Stimulated activated CD4-positive, alpha-beta T cell treated with anti-CD3 and anti-CD28 coated beads, Interleukin-12 subunit alpha, Interleukin-12 subunit beta, amount 100 ng/mL, for 24 hours (primary cell): ENCODE data around the gene GRB7.
"Not testable (repeated sequence)": the region's sequence is repeated elsewhere in the genome, so short reads cannot be mapped to it uniquely, and the experiment has no call there.

Source experiments
- DNase-seq, 2 experiments: peaks; one replicate each; pipeline ENCODE4 v3.0.0-alpha.2; 2020; ENCODE audit warnings: low read depth in 2 of 2

GRB7 gene

DNA sequence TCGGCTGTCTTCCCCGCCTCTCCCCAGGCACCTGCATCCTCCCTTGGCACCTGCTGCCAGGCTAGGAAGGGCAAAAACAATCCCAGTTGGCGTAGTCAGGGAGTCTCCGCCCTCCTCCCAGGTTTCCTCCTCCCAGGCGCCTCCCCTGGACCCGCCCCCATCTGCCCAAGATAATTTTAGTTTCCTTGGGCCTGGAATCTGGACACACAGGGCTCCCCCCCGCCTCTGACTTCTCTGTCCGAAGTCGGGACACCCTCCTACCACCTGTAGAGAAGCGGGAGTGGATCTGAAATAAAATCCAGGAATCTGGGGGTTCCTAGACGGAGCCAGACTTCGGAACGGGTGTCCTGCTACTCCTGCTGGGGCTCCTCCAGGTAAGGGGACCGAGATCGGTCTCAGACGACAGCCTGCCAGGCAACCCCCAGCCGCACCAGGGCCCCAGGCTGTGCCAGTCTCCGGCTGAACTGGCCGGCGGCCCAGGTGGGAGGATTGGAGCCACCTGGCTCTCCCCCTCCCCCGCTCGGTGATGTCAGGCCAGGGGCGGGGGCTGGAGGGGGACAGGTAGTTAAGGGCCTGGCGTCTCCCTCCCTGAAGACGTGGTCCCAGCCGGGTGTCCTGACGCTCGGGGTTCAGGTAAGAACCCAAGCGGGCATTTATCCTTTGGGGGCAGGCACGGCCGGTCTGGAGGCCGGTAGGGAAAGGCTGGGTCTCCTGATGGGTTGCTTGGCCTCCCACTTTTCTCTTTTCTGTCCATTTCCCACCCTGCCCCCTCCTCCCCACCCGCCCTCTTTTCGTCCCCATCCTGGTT, at the start of gene GRB7:
Gene GRB7, plus strand, starts transcription at position 179 of the 808 bp plus-strand sequence. CDS start 4,364 bp downstream, outside the sequence.
- no peak for DNase-seq

DNA sequence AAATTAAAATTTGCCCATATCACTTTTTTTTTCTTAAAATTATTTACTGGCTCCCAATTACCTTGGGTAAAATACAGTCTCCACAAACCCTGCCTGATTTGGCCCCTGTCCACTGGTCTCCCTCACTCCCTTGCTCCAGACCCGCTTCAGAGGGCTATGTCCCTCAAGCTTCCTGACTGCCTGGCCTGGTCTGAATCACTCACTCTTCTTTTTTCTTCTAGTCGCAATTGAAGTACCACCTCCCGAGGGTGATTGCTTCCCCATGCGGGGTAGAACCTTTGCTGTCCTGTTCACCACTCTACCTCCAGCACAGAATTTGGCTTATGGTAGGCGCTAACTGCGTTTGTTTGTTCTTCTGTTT, 49.3 kb upstream of the GRB7 start:
- DNase-seq, result no peak

DNA sequence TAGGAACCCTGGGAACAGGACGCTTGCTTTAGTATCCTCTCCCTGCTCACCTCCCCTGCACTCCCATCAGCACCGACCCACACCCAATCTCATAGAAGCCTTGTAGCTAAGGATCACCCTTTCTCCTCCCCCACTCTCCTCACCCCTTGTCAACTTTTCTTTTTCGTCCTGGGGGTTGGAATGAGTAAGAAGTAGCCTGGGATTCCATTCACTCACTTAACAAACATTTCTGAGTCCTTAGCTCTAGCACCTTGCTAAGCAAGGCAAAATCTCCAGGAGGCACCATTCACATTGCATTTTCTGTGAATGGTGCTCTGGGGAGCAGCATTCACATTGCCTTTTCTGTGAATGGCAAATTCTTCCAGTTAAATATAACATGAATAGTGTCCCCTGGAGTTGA, 48.8 kb upstream of the GRB7 start:
- no peak for DNase-seq

DNA sequence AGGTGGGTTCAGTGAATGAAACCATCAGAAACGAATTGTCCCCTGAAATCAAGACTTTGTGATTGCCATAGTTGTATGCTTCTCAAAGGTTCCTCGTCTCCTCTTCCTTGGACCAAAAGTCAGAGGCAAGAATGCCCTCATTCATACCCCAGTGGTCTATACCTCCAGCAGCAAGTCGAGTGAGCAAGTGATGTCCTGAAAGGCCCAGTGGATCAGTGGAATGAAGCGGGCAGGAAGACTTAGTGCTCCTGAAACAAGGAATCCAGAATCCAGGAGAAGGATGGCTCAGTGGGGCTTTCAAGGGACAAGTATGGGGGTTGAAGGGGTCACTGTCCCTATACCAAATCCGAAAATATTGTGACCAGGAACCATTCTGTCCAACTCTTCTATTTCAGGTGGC, 43.1 kb upstream of the GRB7 start:
- no peak for DNase-seq

DNA sequence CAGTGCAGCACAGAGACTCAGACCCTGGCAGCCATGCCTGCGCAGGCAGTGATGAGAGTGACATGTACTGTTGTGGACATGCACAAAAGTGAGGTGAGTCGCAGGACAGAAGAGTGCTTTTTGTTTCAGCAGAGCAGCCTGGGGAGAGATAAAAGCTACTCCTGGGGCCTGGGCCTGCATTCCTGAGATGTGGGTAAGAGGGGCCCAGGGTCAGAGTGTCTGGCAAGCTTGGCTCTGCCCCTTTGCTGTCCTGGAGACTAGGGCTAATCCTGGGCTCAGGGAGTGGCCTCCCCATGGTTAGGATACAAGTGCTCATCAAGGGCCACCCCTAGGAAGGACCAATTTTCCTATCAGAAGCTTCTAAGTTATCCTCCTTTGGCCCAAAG, 42.7 kb upstream of the GRB7 start:
- DNase-seq, result no peak

DNA sequence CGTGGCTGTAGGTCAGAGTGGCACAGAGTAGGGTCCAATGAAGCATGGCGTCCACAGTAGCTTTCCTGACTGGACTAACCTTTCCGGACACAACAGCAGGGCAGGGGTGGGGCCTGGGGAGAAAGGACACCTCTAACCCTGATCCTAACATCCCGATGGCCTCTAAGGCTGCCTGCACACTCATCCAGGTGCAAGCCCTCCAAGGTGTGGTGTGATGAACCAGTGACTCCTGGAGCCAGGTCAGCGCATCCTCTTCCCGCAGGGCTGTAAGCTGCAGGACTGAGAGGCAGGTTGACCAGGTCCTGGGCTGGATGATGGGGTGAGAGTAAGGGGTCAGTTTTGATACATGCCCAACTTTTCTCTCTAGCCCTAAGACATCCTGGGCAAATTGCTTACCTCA, 41.0 kb upstream of the GRB7 start:
- DNase-seq, result no peak

DNA sequence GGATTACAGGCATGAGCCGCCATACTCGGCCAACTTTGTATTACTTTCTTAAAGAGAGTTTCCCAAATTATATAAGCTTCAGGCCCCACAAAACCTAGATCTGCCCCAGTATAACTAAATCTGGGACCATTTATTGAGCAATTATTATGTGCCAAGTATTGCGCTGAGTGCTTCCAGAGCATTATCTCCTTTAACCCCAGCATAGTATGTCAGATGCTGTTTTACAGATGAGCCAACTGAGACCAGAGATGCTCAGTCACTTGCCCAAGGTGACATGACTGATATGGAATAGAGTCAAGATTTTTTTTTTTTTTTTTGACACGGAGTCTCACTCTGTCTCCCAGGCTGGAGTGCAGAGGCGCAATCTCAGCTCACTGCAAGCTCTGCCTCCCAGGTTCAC, 39.8 kb upstream of the GRB7 start:
- DNase-seq, result no peak

DNA sequence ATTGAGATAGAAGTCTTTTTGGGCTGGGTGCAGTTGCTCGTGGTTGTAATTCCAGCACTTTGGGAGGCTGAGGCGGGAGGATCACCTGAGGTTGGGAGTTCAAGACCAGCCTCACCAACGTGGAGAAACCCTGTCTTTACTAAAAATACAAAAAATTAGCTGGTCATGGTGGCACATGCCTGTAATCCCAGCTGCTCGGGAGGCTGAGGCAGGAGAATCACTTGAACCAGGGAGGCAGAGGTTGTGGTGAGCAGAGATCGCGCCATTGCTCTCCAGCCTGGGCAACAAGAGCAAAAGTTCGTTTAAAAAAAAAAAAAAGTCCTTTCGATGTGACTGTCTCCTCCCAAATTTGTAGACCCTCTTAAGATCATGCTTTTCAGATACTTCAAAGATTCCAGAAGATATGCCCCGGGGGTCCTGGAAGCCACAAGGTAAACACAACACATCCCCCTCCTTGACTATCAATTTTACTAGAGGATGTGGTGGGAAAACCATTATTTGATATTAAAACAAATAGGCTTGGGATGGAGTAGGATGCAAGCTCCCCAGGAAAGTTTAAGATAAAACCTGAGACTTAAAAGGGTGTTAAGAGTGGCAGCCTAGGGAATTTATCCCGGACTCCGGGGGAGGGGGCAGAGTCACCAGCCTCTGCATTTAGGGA, 38.5 kb upstream of the GRB7 start:
- not testable (repeated sequence) for DNase-seq

DNA sequence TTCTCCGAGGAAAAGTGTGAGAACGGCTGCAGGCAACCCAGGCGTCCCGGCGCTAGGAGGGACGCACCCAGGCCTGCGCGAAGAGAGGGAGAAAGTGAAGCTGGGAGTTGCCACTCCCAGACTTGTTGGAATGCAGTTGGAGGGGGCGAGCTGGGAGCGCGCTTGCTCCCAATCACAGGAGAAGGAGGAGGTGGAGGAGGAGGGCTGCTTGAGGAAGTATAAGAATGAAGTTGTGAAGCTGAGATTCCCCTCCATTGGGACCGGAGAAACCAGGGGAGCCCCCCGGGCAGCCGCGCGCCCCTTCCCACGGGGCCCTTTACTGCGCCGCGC, 38.0 kb upstream of the GRB7 start, which contains the start of gene ERBB2:
Gene ERBB2, plus strand, starts transcription at position 247 of the 330 bp plus-strand sequence. CDS start 175 bp downstream, outside the sequence.
- no peak for DNase-seq

DNA sequence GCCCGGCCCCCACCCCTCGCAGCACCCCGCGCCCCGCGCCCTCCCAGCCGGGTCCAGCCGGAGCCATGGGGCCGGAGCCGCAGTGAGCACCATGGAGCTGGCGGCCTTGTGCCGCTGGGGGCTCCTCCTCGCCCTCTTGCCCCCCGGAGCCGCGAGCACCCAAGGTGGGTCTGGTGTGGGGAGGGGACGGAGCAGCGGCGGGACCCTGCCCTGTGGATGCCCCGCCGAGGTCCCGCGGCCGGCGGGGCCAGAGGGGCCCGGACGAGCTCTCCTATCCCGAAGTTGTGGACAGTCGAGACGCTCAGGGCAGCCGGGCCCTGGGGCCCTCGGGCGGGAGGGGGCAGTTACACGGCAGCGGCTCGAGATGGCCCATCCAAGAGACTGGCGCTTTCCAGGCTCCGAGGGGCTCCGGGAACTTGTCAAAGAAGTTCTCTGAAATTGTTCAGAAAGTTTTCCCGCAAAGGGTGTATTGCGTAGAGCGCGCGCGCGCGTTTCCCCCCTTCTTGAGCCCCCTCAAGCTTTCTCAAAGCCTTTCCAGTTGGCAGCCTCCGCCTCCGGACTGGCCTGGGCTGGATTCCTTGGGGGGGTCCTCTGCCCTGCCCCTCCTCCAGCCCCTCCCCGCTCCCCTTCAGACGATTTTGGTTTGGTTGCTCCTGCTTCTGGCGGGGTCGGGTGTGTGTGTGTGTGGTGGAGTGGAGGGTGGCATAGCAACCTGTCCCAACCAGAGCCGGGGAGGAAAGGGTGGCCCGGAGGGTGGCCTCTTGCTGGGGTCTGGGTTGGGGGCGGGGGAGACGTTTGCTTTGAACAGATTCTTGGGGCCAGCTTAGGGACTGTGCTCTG, 37.4 kb upstream of the GRB7 start:
- no peak for DNase-seq

DNA sequence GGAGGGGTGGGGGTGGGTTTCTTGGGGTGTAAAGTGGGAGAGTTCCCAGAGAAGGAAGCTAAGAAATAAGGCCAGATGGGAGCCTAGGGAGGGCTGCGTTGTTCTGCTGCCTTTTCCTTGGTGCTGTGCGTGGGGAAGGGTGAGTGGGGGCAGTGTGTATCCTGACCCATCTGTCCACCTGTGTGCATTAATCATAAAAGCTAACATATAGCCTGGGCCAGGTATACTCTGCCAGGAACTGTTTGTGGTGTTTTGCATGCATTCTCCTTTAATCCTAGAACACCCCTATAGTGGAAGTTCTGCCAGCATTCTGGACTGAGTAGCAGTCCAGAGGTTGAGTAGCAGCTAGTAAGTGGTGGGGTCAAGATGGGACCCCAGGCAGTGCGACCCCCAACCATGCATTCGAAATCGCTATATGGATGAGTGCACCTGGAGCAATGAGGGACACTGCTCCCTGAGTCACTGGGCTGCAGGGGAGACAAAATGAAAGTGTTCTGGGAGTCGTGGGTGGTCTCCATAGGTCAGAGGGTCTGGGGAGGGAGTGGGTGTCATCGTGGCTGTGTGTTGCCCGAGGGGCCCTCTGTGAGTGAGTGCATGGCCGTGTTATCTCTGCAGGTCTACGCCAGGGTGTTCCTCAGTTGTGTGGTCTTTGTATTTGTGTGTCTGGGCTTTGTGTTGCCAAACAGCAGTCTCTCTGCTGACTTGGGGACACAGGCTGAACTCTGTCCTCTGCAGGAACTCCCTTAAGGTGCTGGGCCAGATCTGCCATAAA, 36.5 kb upstream of the GRB7 start:
- DNase-seq, result no peak

DNA sequence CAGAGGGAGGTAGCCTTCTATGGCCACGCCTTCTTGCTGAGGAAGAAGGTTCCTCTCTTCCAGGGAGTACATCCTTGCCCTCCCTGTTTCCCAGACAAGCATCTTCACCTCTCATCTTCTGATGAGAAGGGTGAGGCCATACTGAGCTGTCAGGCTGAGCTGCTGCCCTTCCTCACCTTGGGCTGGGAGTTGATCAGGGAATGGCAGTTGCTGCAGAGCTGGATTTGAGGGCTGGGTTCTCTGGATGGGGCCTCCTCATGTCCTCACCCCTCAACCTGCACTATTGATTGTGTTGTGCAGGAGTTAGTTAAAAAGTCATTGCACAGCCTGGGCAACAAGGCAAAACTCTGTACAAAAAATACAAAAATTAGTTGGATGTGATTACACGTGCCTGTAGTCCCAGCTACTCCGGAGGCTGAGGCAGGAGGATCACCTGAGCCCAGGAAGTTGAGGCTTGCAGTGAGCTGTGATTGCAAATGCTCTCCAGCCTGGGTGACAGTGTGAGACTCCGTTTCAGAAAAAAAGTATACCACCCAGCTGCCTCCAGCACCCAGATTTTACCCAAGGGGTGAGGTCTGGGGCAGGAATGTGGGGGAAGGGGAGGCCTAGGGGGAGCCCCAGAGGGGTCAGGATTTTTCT, 35.8 kb upstream of the GRB7 start:
- no peak for DNase-seq

DNA sequence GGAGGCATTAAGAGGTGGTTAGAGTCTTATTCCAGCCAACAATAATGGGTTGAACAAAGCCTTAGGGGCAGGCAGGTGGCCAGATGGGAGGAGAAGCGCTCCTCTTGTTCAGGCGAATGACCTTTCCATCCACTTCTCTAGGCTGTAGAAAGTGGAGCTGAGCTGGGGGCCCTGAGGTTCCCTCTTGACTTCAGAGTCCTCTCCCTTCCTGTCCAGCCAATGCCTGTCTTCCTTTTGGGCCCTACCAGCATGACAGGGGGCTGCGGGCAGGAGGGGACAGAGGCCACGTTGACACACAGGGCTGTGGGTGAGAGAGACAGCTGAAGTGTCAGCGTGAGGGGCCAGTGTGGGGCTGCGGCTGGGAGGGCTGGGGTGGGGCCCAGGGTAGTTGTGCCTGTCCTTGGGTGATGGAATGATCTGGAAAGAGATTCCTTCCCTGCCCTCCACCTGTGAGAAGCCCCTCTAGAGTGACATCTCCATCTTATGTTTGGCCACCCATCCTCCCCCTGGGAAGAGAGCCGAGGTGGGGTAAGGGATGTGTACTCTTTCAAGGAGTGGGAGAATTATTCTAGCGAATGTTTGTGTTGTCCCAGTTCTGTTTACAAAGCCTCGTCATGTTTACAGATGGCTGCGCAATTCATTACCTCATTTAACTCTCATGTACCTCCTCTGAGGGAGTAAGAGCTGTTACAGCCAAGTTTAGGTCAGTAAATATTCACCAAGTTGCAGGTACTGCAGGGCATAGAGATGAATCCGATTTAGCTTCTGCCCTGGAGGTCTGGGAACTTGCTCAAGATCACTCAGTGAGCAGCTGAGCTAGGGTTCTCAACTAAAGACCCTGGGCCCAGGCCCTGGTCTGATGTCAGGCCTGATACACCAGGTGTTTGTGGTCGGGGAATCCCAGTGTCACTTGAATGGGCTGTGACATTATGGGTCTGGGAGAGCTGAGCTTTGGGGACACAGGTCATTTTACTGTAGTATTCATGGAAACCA, 34.5 kb upstream of the GRB7 start:
- DNase-seq, result no peak

DNA sequence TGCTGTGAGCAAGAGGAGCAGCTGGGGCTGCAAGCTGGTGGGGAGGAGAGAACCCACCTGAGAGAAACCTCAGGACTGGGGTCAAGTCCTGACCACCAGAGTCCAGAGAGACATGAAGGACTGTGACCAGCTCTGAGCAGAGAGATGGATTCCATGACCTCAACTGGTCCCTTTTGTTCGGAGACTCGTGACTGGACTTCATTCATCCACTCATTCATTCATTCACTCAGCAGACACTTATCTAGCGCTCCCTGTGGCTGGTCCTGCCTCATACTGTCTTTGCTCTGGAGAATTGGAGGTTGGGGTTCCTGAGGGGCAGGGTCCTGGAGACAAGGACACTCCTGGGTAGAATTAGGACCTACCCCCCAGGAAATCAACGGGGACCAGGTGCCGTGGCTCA, 33.8 kb upstream of the GRB7 start:
- no peak for DNase-seq

DNA sequence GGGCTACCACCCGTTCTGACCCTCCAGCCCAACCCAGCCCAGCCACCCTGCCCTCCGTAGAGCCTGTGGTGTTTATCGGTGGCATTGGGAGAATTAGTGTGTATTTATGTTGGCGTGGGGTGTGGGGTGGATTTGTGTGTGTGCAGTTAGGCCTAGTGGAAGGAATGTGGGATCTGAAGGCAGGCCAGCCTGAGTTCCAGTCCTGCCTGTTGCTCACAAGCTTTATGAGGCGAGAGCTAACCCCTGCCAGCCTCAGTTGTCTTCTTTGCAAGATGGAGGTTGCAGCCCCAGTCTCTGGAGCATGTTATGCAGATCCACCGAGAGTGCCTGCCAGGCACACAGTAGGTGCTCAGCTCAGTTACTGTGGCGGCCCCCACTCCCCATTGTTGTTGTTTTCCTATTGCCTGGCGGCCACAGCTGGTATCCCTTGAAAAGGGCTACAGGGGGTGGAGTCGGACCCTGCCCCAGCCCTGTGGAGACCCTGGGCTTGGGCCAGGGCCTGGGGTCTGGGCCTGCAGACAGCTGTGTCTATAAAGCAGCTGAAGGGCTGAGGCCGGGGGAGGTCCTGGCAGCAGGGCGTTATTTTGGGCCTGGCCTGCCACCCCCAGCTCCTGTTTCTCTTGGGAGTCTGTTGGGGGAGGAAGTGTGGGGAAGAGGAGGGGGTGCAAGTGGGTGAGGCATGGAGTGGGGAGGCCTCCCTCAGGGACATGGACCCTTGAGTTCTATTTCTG, 32.8 kb upstream of the GRB7 start:
- DNase-seq, result no peak

DNA sequence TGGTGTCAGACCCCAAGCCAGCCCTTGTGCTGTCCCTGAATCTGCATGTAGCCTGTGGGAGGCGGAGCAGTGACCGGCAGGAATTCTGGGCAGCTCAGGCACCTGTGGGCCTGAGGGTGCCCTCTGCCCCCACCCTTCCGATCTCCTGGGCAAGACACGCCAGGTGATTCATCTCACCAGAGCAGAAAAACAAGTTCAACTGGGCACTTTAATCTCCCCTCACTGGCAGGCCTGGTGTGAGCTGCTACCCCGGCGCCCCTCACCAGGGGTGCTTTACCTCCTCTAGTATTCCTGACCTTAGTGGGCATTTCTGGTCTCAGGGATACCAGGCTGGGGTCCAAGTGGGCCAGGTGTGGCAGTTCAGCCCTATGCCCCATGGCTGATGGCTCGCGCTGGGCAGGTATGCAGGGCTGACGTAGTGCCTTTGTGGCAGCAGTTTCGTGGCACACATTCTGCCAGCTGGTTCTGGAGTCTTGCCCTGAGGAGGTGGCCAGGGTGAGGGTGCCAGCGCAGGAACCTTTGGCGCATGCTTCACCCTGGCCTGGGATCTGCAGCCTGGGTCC, 31.9 kb upstream of the GRB7 start:
- no peak for DNase-seq

DNA sequence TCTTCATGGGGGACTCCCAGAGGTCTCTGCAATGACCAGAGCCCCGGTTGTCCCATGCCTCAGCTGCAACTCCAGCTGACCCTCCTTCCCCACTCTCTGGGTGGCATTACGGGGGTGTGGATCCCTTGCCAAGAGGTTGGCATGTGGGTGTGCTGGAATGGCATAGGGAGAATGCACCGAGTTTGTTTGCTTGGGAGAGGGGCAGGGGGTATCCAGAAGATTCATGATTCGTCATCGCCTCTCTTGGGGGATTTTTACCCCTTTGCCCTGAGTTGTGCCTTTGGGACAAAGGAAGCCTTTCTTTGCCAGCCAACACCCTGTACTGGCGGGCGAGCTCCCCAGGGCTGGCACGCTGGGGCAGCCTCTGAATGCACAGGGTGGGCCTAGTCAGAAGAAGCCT, 31.4 kb upstream of the GRB7 start:
- no peak for DNase-seq

DNA sequence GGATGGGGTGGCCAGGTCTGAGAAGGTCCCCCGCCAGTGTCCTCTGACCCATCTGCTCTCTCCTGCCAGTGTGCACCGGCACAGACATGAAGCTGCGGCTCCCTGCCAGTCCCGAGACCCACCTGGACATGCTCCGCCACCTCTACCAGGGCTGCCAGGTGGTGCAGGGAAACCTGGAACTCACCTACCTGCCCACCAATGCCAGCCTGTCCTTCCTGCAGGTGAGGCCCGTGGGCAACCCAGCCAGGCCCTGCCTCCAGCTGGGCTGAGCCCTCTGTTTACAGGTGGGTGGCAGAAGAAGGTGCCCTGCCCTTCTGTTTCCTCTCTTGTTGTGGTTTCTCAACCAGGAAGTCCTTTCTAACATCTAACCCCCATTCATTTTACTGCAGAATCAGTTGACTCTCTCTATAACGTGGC, 30.8 kb upstream of the GRB7 start:
- no peak for DNase-seq
